Natural killer cell (primary cell): Measurements from ENCODE around the gene CYYR1. TPM values are rescaled to one million over a fixed set of nuclear protein-coding genes. Genes with fewer than 3 reads are reported as not detected.

Experiments
- ATAC-seq, 3 donors: fragments of 150-1000 bp in 2 of 3; fragments of 200-7000 bp in 1 of 3; cut with Tn5 transposase; 1 replicate in 1 of 3; 2 replicates in 2 of 3; pipeline ENCODE4 v1.10.0; 2021; ENCODE audit warnings: mild to moderate bottlenecking in 2 of 3, moderate library complexity in 2 of 3
- DNase-seq, 2 donors: peaks; one replicate each; pipeline versions ENCODE4 v3.0.0 to v3.0.0-alpha.2; 2013 to 2021; ENCODE audit warnings: mixed read lengths in 1 of 2
- H3K27ac ChIP-seq: one replicate; pipeline ENCODE4 v1.5.1; 2013; ENCODE audit warnings: mild to moderate bottlenecking, low read length
- H3K27me3 ChIP-seq: one replicate; pipeline ENCODE4 v1.6.1; 2013; ENCODE audit warnings: low read length; ENCODE audit not compliant: control insufficient read depth, insufficient read depth
- H3K36me3 ChIP-seq: one replicate; pipeline ENCODE4 v1.6.1; 2013; ENCODE audit warnings: low read length; ENCODE audit not compliant: control insufficient read depth, insufficient read depth
- H3K4me1 ChIP-seq: one replicate; pipeline ENCODE4 v1.6.1; 2013; ENCODE audit warnings: low read length; ENCODE audit not compliant: control insufficient read depth, insufficient read depth
- H3K4me3 ChIP-seq: one replicate; pipeline ENCODE4 v1.5.1; 2013; ENCODE audit warnings: low read length
- H3K9me3 ChIP-seq: one replicate; pipeline ENCODE4 v1.6.1; 2013; ENCODE audit warnings: low read length; ENCODE audit not compliant: control insufficient read depth, insufficient read depth
- H3K27ac Mint-ChIP-seq, 2 donors: one replicate each; pipeline ENCODE4 v1.8.0; 2022; ENCODE audit warnings: mild to moderate bottlenecking in 2 of 2, mixed read lengths in 2 of 2, moderate library complexity in 1 of 2
- H3K27me3 Mint-ChIP-seq, 2 donors: one replicate each; pipeline ENCODE4 v1.8.0; 2022; ENCODE audit warnings: low read depth in 2 of 2, mixed read lengths in 2 of 2
- H3K36me3 Mint-ChIP-seq: one replicate; pipeline ENCODE4 v1.8.0; 2022; ENCODE audit warnings: mixed read lengths
- H3K4me1 Mint-ChIP-seq, 2 donors: one replicate each; pipeline ENCODE4 v1.8.0; 2022; ENCODE audit warnings: mixed read lengths in 2 of 2
- H3K4me3 Mint-ChIP-seq: one replicate; pipeline ENCODE4 v1.8.0; 2022; ENCODE audit warnings: mild to moderate bottlenecking, moderate library complexity, mixed read lengths
- H3K9me3 Mint-ChIP-seq, 2 donors: one replicate each; pipeline ENCODE4 v1.8.0; 2022; ENCODE audit warnings: mixed read lengths in 2 of 2
- WGBS: methylation state at CpG from one replicate; pipeline ENCODE4 v1.1.7; 2013; ENCODE audit warnings: missing lambda C conversion rate; ENCODE audit not compliant: insufficient coverage; 5-methylcytosine and 5-hydroxymethylcytosine counted together
- intact Hi-C: fragments of 100-400 bp; cut with micrococcal nuclease; formaldehyde crosslinking; loops from one replicate; pipeline ENCODE4 v1.14.2; 2022
- total RNA-seq, 4 donors: library from RNA; stranded (reverse); fragments of 120-200 nt in 1 of 4; gene quantifications; one replicate each; pipeline versions ENCODE4 v1.2.3 to v1.2.4, GENCODE V29; 2013 to 2022
- TF ChIP-seq, protein P1 (sequence below): fragments of 200-600 bp; IDR thresholded peaks from one replicate; pipeline ENCODE4 v1.8.0; 2022; ENCODE audit warnings: antibody characterized with exemption

CYYR1 gene
- total RNA-seq, 3 donors from 2014 or later (not counting 1 experiment from before 2014, with no cell fraction given): not detected

DNA sequence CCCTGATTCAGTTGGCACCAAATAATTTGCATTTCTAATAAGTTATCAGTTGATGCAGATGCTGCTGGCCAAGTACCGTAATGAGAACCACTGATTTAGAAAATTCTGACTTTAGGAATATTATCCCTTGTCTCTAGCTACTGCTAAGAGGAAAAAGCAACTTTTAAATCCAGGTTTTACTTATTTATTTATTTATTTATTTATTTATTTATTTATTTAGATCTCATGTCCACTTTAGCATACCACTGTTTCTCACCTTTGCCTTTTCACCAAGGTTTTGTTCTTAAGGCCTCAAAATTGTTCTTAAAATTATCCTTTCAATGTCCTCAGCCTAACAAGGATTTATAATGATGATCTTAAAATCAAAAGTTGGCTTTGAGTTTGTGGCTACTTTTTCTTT lies 8.7 kb upstream of the CYYR1 start:
- H3K4me1 Mint-ChIP-seq: no peaks in the 10 kb centered on the region

DNA sequence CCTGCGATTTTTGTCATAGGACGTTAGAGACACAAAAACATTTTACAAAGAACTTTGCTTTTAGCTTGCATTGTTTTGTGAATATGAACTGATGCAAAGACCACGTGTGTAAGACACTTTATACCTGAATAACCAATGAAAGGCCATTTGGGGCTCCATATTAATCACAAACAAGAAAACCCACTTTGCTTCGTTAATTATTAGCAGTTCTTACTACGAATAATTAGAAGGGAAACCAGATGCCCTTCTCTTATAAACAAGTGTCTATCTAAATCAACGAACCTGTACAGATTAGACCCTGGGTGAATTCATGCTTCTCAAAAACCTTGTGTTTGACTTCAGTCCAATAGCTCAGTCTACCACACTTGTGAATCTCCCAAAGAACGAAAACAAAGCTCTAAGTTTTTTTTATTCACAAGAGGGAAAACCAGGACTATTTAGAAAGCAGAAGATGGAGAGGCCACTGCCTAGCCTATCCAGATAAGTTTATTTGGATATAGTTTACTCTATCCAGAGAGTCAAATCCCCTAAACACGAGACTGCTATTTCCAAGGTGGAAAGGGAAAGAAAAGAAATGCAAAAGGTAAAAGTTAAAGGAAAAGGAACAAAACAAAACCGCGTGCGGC lies 897 bp downstream of the CYYR1 start:
- Mint-ChIP-seq H3K4me1 (peaks cover 0 to 4% of the 10 kb centered on the region in 2 donors), H3K36me3 (peaks cover 14% of the 10 kb centered on the region), H3K9me3 (peaks cover 4 to 8% of the 10 kb centered on the region in 2 donors), H3K4me3 (peak overlapping the region; percentile 35), H3K27me3 (peaks cover 17 to 18% of the 10 kb centered on the region in 2 donors), H3K27ac (no peak overlapping the region)
- Histone ChIP-seq H3K27me3 (peaks cover 7% of the 10 kb centered on the region), H3K4me3 (no peak overlapping the region), H3K9me3 (peaks cover 3% of the 10 kb centered on the region), H3K27ac (no peak overlapping the region), H3K4me1 (peaks cover 4% of the 10 kb centered on the region), H3K36me3 (no peaks in the 10 kb centered on the region)
- TF ChIP-seq, protein P1, sequence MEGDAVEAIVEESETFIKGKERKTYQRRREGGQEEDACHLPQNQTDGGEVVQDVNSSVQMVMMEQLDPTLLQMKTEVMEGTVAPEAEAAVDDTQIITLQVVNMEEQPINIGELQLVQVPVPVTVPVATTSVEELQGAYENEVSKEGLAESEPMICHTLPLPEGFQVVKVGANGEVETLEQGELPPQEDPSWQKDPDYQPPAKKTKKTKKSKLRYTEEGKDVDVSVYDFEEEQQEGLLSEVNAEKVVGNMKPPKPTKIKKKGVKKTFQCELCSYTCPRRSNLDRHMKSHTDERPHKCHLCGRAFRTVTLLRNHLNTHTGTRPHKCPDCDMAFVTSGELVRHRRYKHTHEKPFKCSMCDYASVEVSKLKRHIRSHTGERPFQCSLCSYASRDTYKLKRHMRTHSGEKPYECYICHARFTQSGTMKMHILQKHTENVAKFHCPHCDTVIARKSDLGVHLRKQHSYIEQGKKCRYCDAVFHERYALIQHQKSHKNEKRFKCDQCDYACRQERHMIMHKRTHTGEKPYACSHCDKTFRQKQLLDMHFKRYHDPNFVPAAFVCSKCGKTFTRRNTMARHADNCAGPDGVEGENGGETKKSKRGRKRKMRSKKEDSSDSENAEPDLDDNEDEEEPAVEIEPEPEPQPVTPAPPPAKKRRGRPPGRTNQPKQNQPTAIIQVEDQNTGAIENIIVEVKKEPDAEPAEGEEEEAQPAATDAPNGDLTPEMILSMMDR: no peak
- 9% methylated on average over 9 of the region's 11 CpGs for WGBS
- ATAC-seq (no peak), DNase-seq (no peak)
- intact Hi-C loops: no loop called here

More for the DNA sequence above, 8.7 kb upstream of the CYYR1 start:
- no peaks in the 10 kb centered on the region for H3K9me3 ChIP-seq
- H3K36me3 ChIP-seq: no peaks in the 10 kb centered on the region
- peaks cover 12 to 13% of the 10 kb centered on the region in 2 donors for H3K9me3 Mint-ChIP-seq
- H3K4me3 Mint-ChIP-seq: no peak overlapping the region
- WGBS: 100% methylated on average over 1 of the region's 1 CpG
- H3K27ac ChIP-seq: no peak overlapping the region
- intact Hi-C loops: no loop called here
- DNase-seq (no peak), ATAC-seq (no peak)
- no peaks in the 10 kb centered on the region for H3K36me3 Mint-ChIP-seq
- H3K4me1 ChIP-seq: no peaks in the 10 kb centered on the region
- TF ChIP-seq, protein P1: no peak
- H3K27me3 Mint-ChIP-seq: no peaks in the 10 kb centered on the region
- H3K27ac Mint-ChIP-seq: no peak overlapping the region
- H3K27me3 ChIP-seq: no peaks in the 10 kb centered on the region
- no peak overlapping the region for H3K4me3 ChIP-seq

DNA sequence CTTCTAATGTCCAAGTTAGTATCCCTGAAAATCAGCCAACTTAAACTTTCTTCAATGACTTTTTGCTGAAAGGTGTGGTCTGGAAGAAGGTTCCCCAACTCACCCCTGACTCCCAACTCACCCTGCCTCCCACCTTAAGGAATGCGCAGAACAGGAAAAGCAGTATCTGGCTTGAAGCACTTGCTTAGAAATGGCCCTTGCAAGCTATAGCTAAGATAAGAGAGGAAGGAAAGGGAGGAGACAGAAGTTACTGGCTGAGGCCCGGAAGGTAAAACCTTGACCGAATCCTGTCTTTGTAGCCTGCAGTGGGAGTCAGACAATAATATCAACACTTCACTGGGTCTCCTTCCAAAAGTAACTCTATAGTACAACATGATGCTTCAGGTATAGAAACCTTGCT lies 2.9 kb downstream of the CYYR1 start:
- peaks cover 11% of the 10 kb centered on the region for H3K36me3 Mint-ChIP-seq
- DNase-seq: no peak
- no peak overlapping the region for H3K27ac ChIP-seq
- no peaks in the 10 kb centered on the region for H3K36me3 ChIP-seq
- H3K9me3 ChIP-seq: peaks cover 3% of the 10 kb centered on the region
- WGBS: 30% methylated on average over 3 of the region's 3 CpGs
- H3K27ac Mint-ChIP-seq: no peak overlapping the region
- H3K27me3 Mint-ChIP-seq: peaks cover 17 to 18% of the 10 kb centered on the region in 2 donors
- H3K4me3 ChIP-seq: no peak overlapping the region
- no peak overlapping the region for H3K4me3 Mint-ChIP-seq
- peaks cover 7% of the 10 kb centered on the region for H3K27me3 ChIP-seq
- TF ChIP-seq, protein P1: no peak
- H3K4me1 ChIP-seq: peaks cover 4% of the 10 kb centered on the region
- H3K9me3 Mint-ChIP-seq: peaks cover 4 to 8% of the 10 kb centered on the region in 2 donors
- intact Hi-C loops: no loop called here
- ATAC-seq: no peak
- peaks cover 0 to 4% of the 10 kb centered on the region in 2 donors for H3K4me1 Mint-ChIP-seq

DNA sequence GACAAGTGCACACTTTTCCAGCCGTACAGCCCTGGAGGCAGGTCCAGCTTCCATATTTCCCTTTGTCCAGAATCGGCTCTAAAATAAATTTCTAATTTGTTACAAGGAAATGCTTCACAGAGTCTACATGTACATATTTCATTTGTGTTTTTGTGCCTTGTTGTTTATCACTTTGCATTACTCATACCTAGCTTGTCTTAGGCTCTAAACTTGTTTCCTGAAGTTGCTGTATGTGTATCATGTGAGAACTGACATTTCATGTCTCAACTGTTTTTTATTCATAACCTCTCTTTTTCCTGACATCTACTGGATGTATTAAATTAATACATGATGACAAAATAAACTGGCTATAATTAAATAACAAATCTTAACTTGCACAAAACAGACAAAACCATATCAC lies 7.5 kb downstream of the CYYR1 start:
- no peak overlapping the region for H3K4me3 Mint-ChIP-seq
- Histone ChIP-seq H3K27me3 (no peaks in the 10 kb centered on the region), H3K36me3 (no peaks in the 10 kb centered on the region), H3K4me1 (no peaks in the 10 kb centered on the region), H3K27ac (no peak overlapping the region), H3K9me3 (no peaks in the 10 kb centered on the region), H3K4me3 (no peak overlapping the region)
- WGBS: 87% methylated on average over 2 of the region's 2 CpGs
- H3K27ac Mint-ChIP-seq: no peak overlapping the region
- H3K9me3 Mint-ChIP-seq: peaks cover 3 to 7% of the 10 kb centered on the region in 2 donors
- no peaks in the 10 kb centered on the region for H3K4me1 Mint-ChIP-seq
- H3K36me3 Mint-ChIP-seq: no peaks in the 10 kb centered on the region
- TF ChIP-seq, protein P1: no peak
- ATAC-seq (no peak), DNase-seq (no peak)
- H3K27me3 Mint-ChIP-seq: peaks cover under 1 to 4% of the 10 kb centered on the region in 2 donors
- intact Hi-C loops: no loop called here
